ENCODE results near the gene ENTPD3. TPM values are rescaled to one million over a fixed set of nuclear protein-coding genes. Genes with fewer than 3 reads are reported as not detected.

ENTPD3 gene
- total and polyA plus RNA-seq, 2 of the 13 experiments (the other 11 are each of a cell fraction or from before 2014, with no cell fraction given): 0.07 TPM; not detected in 1

DNA sequence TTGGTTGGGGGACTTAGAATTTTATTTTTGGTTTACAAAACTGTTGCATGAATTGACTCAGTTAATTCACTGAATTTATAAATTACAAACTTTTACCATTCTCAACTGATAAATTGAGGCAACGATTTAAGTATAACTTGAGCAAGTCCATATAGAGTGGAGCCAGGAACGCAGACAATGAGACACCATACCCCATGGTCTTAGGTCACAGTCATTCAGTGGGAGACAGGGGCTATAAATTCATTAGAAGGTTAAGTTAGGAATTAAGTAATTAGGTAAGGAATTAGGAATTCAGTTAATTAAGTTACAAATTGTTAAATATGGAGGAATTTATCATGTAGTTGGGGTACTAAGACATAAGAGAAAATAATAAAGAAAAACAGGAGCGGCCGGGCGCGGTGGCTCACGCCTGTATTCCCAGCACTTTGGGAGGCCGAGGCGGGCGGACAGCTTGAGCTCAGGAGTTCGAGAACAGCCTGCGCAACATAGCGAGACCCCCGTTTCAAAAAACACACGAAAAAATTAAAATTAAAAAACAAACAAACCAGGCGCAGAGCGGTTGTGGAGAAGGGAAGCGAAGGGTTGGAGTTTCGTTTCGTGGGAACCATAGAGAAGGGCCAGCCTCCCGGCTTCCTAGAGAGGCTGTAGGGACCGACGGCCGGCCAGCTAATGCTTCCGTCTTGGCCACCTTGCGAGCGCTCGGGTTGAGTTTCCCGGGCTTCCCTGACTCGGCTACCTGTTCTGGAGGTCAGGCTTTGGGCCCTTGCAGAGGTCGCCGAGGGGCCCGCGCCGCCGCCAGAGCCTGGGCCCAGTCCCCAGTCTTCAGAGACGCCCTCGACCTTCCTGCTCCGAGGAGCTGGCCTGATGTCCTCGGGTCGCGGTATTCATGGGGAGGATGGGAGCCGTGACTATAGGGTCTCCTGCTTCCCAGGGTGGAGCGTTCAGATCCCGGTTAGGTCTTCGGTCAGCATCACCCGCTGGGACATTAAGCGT is 89.8 kb downstream of the ENTPD3 start, which contains the start of gene ZNF619 (continued):
- TF ChIP-seq RBFOX2 (IDR thresholded peaks at IDR 0.05; ENCODE audit: low read depth, low read length) (peak; percentile 78), ZNF33B (CRISPR knock-in tag; IDR thresholded peaks at IDR 0.05) (no peak), NFIC (IDR thresholded peaks at IDR 0.05; ENCODE audit: low read length) (no peak), NFATC3 (CRISPR knock-in tag; IDR thresholded peaks at IDR 0.05) (no peak), ZFP41 (CRISPR knock-in tag; IDR thresholded peaks at IDR 0.05; ENCODE audit: borderline replicate concordance) (no peak), DNMT3B (CRISPR knock-in tag; conservative IDR thresholded peaks at IDR 0.05) (no peak), ZNF746 (CRISPR knock-in tag; IDR thresholded peaks at IDR 0.05) (no peak), HDAC1 (CRISPR knock-in tag; IDR thresholded peaks at IDR 0.05) (peak; percentile 71), PHF20 (CRISPR knock-in tag; IDR thresholded peaks at IDR 0.05) (peak; percentile 89), PCBP1 (IDR thresholded peaks at IDR 0.05; ENCODE audit: borderline replicate concordance, low read depth, low read length) (no peak), FOXP1 (IDR thresholded peaks at IDR 0.05) (no peak), FOXP1 (CRISPR knock-in tag; IDR thresholded peaks at IDR 0.05) (no peak), NFYC (CRISPR knock-in tag; IDR thresholded peaks at IDR 0.05) (no peak), FOXK1 (CRISPR knock-in tag; IDR thresholded peaks at IDR 0.05; ENCODE audit: borderline replicate concordance, low read depth) (0 out of 2 replicates have a peak, but pooled peaks have one; percentile 21), MAZ (IDR thresholded peaks at IDR 0.05; ENCODE audit: borderline replicate concordance, low read depth, low read length) (no peak), MAZ (CRISPR knock-in tag; IDR thresholded peaks at IDR 0.05; ENCODE audit: low read depth) (peak; percentile 47; the same call in 1 of the 2 replicates), TMF1 (CRISPR knock-in tag; IDR thresholded peaks at IDR 0.05; ENCODE audit: low read depth) (no peak)
- TF ChIP-seq, protein P1, sequence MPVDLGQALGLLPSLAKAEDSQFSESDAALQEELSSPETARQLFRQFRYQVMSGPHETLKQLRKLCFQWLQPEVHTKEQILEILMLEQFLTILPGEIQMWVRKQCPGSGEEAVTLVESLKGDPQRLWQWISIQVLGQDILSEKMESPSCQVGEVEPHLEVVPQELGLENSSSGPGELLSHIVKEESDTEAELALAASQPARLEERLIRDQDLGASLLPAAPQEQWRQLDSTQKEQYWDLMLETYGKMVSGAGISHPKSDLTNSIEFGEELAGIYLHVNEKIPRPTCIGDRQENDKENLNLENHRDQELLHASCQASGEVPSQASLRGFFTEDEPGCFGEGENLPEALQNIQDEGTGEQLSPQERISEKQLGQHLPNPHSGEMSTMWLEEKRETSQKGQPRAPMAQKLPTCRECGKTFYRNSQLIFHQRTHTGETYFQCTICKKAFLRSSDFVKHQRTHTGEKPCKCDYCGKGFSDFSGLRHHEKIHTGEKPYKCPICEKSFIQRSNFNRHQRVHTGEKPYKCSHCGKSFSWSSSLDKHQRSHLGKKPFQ (CRISPR knock-in tag; IDR thresholded peaks at IDR 0.05; ENCODE audit: insufficient replicate concordance): no peak
- TF ChIP-seq, protein P2, sequence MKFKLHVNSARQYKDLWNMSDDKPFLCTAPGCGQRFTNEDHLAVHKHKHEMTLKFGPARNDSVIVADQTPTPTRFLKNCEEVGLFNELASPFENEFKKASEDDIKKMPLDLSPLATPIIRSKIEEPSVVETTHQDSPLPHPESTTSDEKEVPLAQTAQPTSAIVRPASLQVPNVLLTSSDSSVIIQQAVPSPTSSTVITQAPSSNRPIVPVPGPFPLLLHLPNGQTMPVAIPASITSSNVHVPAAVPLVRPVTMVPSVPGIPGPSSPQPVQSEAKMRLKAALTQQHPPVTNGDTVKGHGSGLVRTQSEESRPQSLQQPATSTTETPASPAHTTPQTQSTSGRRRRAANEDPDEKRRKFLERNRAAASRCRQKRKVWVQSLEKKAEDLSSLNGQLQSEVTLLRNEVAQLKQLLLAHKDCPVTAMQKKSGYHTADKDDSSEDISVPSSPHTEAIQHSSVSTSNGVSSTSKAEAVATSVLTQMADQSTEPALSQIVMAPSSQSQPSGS (CRISPR knock-in tag; IDR thresholded peaks at IDR 0.05): no peak
- TF ChIP-seq, protein P3, sequence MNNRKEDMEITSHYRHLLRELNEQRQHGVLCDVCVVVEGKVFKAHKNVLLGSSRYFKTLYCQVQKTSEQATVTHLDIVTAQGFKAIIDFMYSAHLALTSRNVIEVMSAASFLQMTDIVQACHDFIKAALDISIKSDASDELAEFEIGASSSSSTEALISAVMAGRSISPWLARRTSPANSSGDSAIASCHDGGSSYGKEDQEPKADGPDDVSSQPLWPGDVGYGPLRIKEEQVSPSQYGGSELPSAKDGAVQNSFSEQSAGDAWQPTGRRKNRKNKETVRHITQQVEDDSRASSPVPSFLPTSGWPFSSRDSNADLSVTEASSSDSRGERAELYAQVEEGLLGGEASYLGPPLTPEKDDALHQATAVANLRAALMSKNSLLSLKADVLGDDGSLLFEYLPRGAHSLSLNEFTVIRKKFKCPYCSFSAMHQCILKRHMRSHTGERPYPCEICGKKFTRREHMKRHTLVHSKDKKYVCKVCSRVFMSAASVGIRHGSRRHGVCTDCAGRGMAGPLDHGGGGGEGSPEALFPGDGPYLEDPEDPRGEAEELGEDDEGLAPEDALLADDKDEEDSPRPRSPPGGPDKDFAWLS (CRISPR knock-in tag; IDR thresholded peaks at IDR 0.05; ENCODE audit: borderline replicate concordance): no peak
- TF ChIP-seq, protein P4, sequence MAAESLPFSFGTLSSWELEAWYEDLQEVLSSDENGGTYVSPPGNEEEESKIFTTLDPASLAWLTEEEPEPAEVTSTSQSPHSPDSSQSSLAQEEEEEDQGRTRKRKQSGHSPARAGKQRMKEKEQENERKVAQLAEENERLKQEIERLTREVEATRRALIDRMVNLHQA (CRISPR knock-in tag; IDR thresholded peaks at IDR 0.05): no peak
